CD4-positive, alpha-beta T cell treated with Interleukin-4 for 1 hour (primary cell): ENCODE data around the gene CES4A.
A peak's percentile ranks its signal among the peaks of the same experiment; 100 is the strongest.
"Not testable (repeated sequence)": the region's sequence is repeated elsewhere in the genome, so short reads cannot be mapped to it uniquely, and the experiment has no call there.

Experiments used
- DNase-seq, 2 donors: peaks; one replicate each; pipeline ENCODE4 v3.0.0-alpha.2; 2020 to 2022

CES4A gene

GRCh38 chr16:67024384-67025209 lies 36.2 kb downstream of the CES4A start:
- DNase-seq: no peak

- DNase-seq: no peak
These were observed 36.8 kb downstream of the CES4A start for GRCh38 chr16:67025210-67025550.

GRCh38 chr16:67026570-67026969 lies 38.2 kb downstream of the CES4A start:
- DNase-seq: no peak

GRCh38 chr16:67027046-67027445 lies 38.7 kb downstream of the CES4A start:
- no peak for DNase-seq

- no peak for DNase-seq
These were observed 39.8 kb downstream of the CES4A start for GRCh38 chr16:67028167-67028695.

- peak; percentile 95 for DNase-seq
These were observed 40.4 kb downstream of the CES4A start, which contains the start of gene CBFB for GRCh38 chr16:67028696-67029253. TSS of gene CBFB (plus strand) at chr16:67029149. CDS start at chr16:67029408, 259 bp downstream.

GRCh38 chr16:67029254-67030096 lies 41.1 kb downstream of the CES4A start:
- peak; percentile 40 to 57 for DNase-seq

- no peak for DNase-seq
These were observed 42.0 kb downstream of the CES4A start for GRCh38 chr16:67030221-67030962.

- DNase-seq: no peak
These were observed 46.1 kb downstream of the CES4A start for GRCh38 chr16:67034487-67034886.

- no peak for DNase-seq
These were observed 47.0 kb downstream of the CES4A start for GRCh38 chr16:67035364-67035763.

- DNase-seq: no peak
These were observed 47.9 kb downstream of the CES4A start for GRCh38 chr16:67036323-67036741.

- no peak for DNase-seq
These were observed 51.1 kb downstream of the CES4A start for GRCh38 chr16:67039260-67040020.

- no peak for DNase-seq
These were observed 51.8 kb downstream of the CES4A start for GRCh38 chr16:67040166-67040565.

- no peak for DNase-seq
These were observed 52.5 kb downstream of the CES4A start for GRCh38 chr16:67040906-67041305.

GRCh38 chr16:67041520-67041919 lies 53.1 kb downstream of the CES4A start:
- not testable (repeated sequence) for DNase-seq

GRCh38 chr16:67043420-67043819 lies 55.0 kb downstream of the CES4A start:
- DNase-seq: no peak

- DNase-seq: no peak
These were observed 62.4 kb downstream of the CES4A start for GRCh38 chr16:67050796-67051195.

GRCh38 chr16:67052399-67052798 lies 64.0 kb downstream of the CES4A start:
- DNase-seq: no peak

GRCh38 chr16:67053767-67054334 lies 65.5 kb downstream of the CES4A start:
- DNase-seq: peak in 1 of 2 donors; percentile 34

- DNase-seq: no peak
These were observed 66.5 kb downstream of the CES4A start for GRCh38 chr16:67054901-67055300.

GRCh38 chr16:67055712-67056487 lies 67.5 kb downstream of the CES4A start:
- no peak for DNase-seq
